ENCODE results near the gene RELL2.
A peak's percentile ranks its signal among the peaks of the same experiment; 100 is the strongest.

The RELL2 gene

GRCh38 chr5:141639357-141640050 lies 2.7 kb downstream of the RELL2 start:
- TF ChIP-seq, protein P1, sequence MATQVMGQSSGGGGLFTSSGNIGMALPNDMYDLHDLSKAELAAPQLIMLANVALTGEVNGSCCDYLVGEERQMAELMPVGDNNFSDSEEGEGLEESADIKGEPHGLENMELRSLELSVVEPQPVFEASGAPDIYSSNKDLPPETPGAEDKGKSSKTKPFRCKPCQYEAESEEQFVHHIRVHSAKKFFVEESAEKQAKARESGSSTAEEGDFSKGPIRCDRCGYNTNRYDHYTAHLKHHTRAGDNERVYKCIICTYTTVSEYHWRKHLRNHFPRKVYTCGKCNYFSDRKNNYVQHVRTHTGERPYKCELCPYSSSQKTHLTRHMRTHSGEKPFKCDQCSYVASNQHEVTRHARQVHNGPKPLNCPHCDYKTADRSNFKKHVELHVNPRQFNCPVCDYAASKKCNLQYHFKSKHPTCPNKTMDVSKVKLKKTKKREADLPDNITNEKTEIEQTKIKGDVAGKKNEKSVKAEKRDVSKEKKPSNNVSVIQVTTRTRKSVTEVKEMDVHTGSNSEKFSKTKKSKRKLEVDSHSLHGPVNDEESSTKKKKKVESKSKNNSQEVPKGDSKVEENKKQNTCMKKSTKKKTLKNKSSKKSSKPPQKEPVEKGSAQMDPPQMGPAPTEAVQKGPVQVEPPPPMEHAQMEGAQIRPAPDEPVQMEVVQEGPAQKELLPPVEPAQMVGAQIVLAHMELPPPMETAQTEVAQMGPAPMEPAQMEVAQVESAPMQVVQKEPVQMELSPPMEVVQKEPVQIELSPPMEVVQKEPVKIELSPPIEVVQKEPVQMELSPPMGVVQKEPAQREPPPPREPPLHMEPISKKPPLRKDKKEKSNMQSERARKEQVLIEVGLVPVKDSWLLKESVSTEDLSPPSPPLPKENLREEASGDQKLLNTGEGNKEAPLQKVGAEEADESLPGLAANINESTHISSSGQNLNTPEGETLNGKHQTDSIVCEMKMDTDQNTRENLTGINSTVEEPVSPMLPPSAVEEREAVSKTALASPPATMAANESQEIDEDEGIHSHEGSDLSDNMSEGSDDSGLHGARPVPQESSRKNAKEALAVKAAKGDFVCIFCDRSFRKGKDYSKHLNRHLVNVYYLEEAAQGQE (IDR thresholded peaks at IDR 0.05; ENCODE audit: insufficient read depth in 1 of 2, low read depth in 2 of 2, low read length in 2 of 2), result no peak
- TF ChIP-seq SIN3A (IDR thresholded peaks at IDR 0.05; ENCODE audit: borderline replicate concordance, insufficient read depth, low read length) (no peak), FOXP2 (optimal IDR thresholded peaks at IDR 0.05; ENCODE audit: borderline replicate concordance, extremely low read depth, extremely low read length, insufficient read depth) (no peak), TAF1 (IDR thresholded peaks at IDR 0.05; ENCODE audit: borderline replicate concordance, insufficient read depth, low read length) (no peak), POLR2AphosphoS5 (IDR thresholded peaks at IDR 0.05; ENCODE audit: low read depth, low read length) (no peak)

GRCh38 chr5:141640051-141640415 lies 3.2 kb downstream of the RELL2 start:
- TF ChIP-seq TAF1 (IDR thresholded peaks at IDR 0.05; ENCODE audit: borderline replicate concordance, insufficient read depth, low read length), result no peak

- TF ChIP-seq, protein P1 (IDR thresholded peaks at IDR 0.05; ENCODE audit: insufficient read depth in 1 of 2, low read depth in 2 of 2, low read length in 2 of 2), result no peak
- no peak for TF ChIP-seq TAF1 (IDR thresholded peaks at IDR 0.05; ENCODE audit: borderline replicate concordance, insufficient read depth, low read length)
- no peak for TF ChIP-seq SIN3A (IDR thresholded peaks at IDR 0.05; ENCODE audit: borderline replicate concordance, insufficient read depth, low read length)
- TF ChIP-seq FOXP2 (optimal IDR thresholded peaks at IDR 0.05; ENCODE audit: borderline replicate concordance, extremely low read depth, extremely low read length, insufficient read depth), result no peak
- no peak for TF ChIP-seq POLR2AphosphoS5 (IDR thresholded peaks at IDR 0.05; ENCODE audit: low read depth, low read length)
These were observed 3.9 kb downstream of the RELL2 start for GRCh38 chr5:141640698-141641097.

GRCh38 chr5:141641634-141642267 lies 5.0 kb downstream of the RELL2 start:
- no peak for TF ChIP-seq FOXP2 (optimal IDR thresholded peaks at IDR 0.05; ENCODE audit: borderline replicate concordance, extremely low read depth, extremely low read length, insufficient read depth)
- TF ChIP-seq POLR2AphosphoS5 (IDR thresholded peaks at IDR 0.05; ENCODE audit: low read depth, low read length), result no peak
- no peak for TF ChIP-seq TAF1 (IDR thresholded peaks at IDR 0.05; ENCODE audit: borderline replicate concordance, insufficient read depth, low read length)
- no peak for TF ChIP-seq SIN3A (IDR thresholded peaks at IDR 0.05; ENCODE audit: borderline replicate concordance, insufficient read depth, low read length)
- TF ChIP-seq, protein P1 (IDR thresholded peaks at IDR 0.05; ENCODE audit: insufficient read depth in 1 of 2, low read depth in 2 of 2, low read length in 2 of 2), result 0 out of 4 replicates have a peak, but pooled peaks of 1 of the 2 experiments have one; percentile 27

DNA sequence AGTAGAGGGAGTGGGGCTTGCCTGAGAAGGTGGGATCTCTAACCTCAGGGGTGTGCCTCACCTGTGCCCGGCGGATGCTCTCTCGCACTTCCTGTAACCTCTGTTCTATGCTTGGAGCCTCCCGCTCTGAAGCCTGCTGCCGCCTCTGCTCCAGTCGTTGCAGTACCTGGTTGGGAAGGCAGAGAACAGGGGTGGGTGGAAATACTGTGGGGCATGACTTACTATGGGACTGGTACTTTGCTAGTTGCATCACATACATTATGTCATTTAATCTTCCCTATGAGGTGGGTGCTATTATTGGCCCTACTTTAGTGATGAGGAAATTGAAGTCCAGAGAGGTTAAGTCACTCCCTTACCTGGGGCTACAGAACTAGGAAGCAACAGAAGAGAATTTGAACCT lies 9.2 kb downstream of the RELL2 start:
- TF ChIP-seq POLR2AphosphoS5 (IDR thresholded peaks at IDR 0.05; ENCODE audit: low read depth, low read length), result no peak
- TF ChIP-seq SIN3A (IDR thresholded peaks at IDR 0.05; ENCODE audit: borderline replicate concordance, insufficient read depth, low read length), result no peak
- no peak for TF ChIP-seq TAF1 (IDR thresholded peaks at IDR 0.05; ENCODE audit: borderline replicate concordance, insufficient read depth, low read length)
- TF ChIP-seq, protein P1 (IDR thresholded peaks at IDR 0.05; ENCODE audit: insufficient read depth in 1 of 2, low read depth in 2 of 2, low read length in 2 of 2), result no peak
- no peak for TF ChIP-seq FOXP2 (optimal IDR thresholded peaks at IDR 0.05; ENCODE audit: borderline replicate concordance, extremely low read depth, extremely low read length, insufficient read depth)

All from PFSK-1 (cell line).